AG08395 (cell line): Measurements from ENCODE around the gene STAM2.
"Not testable (repeated sequence)": the region's sequence is repeated elsewhere in the genome, so short reads cannot be mapped to it uniquely, and the experiment has no call there.

Experiments
- DNase-seq: peaks from one replicate; pipeline ENCODE4 v3.0.0; 2012; ENCODE audit warnings: mixed read lengths, low spot score

The STAM2 gene

GRCh38 chr2:152175368-152176112 is at the start of gene STAM2:
STAM2 (minus strand) TSS chr2:152175763; CDS start chr2:152175642, 121 bp downstream.
- DNase-seq = peak; percentile 96

DNA sequence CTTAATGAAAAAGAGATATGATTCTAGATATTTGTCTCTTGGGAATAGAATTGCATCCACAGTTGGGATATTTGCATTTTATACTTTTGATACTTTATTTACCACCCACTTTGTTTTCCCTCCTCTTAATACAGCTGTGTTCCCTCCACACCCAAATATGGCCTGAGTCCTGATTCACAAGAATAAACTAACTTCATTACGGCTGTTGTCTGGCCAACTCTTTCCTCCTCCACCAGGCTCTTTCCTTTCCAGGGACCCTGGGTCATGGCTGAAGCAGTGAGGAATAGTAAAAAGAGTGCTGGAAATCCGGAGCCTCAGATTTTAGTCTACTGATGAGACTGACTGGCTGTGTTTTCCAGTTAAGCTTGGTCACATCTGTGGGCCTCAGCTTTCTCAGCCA is 48.4 kb upstream of the STAM2 start:
- DNase-seq = no peak

DNA sequence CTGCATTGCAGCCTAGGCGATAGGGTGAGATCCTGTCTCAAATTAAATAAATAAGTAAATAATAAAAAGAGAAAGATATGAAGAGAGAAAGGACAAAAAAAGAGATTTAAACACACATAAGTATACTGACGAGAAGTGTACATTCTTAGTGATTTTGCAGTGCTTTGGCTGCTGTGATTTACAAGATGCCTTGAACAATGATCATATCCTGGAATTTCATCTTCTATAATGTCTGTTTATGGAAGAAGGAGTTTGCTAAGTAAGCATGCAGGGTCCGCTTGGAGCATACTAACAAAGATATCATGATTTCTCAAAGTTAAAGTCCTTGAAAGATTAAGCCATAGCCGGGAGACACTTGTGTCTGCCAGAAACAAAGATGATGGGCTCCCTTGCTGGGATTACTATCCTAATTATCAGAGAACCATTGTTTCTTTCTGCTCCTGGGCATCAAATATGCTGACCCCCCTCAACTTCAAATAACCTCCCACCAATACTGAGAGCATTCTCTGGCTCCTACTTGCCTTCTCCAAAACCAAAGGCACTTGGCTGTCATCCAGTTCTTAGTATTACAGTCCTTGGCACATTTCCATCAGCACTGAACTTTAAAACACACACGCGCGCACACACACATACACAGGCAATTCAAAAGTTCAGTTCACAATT is 47.5 kb upstream of the STAM2 start:
- peak; percentile 27 for DNase-seq

DNA sequence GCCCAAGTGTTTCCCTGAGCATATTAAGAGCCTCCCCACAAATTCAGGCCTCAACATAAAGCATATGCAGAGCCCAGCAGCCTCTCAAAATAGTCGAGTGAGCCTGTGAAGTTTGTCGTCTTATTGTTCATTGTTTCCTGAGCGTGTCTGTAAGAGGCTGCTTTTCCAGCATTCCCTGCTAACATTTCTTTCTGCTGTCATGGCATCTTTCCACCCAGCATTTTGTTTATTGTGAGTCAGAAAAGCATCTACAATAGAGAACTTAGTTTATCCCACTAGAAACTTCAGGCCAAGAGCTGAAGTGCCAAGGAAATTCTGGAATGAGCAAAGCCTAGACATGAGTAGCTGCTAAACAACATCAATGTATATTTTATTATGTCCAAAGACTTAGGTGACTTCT is 46.3 kb upstream of the STAM2 start:
- peak; percentile 72 for DNase-seq

GRCh38 chr2:152219077-152219828 is 43.7 kb upstream of the STAM2 start:
- no peak for DNase-seq

GRCh38 chr2:152201466-152201830 is 25.9 kb upstream of the STAM2 start:
- DNase-seq = no peak

- peak; percentile 95 for DNase-seq
These were observed 25.3 kb upstream of the STAM2 start for GRCh38 chr2:152200565-152201465.

- no peak for DNase-seq
These were observed 24.5 kb upstream of the STAM2 start for GRCh38 chr2:152200101-152200500.

GRCh38 chr2:152198499-152198898 is 22.9 kb upstream of the STAM2 start:
- no peak for DNase-seq

DNA sequence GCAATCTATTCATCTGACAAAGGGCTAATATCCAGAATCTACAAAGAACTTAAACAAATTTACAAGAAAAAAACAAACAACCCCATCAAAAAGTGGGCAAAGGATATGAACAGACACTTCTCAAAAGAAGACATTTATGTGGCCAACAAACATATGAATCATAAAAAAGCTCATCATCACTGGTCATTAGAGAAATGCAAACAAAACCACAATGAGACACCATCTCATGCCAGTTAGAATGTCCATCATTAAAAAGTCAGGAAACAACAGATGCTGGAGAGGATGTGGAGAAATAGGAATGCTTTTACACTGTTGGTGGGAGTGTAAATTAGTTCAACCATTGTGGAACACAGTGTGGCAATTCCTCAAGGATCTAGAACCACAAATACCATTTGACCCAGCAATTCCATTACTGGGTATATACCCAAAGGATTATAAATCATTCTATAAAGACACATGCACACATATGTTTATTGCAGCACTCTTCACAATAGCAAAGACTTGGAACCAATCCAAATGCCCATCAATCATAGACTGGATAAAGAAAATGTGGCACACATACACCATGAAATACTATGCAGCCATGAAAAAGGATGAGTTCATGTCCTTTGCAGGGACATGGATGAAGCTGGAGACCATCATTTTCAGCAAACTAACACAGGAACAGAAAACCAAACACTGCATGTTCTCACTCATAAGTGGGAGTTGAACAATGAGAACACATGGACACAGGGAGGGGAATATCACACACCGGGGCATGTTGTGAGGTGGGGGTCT is 22.1 kb upstream of the STAM2 start:
- DNase-seq = not testable (repeated sequence)

- DNase-seq = peak; percentile 72
These were observed 14.3 kb upstream of the STAM2 start for GRCh38 chr2:152189622-152190495.

DNA sequence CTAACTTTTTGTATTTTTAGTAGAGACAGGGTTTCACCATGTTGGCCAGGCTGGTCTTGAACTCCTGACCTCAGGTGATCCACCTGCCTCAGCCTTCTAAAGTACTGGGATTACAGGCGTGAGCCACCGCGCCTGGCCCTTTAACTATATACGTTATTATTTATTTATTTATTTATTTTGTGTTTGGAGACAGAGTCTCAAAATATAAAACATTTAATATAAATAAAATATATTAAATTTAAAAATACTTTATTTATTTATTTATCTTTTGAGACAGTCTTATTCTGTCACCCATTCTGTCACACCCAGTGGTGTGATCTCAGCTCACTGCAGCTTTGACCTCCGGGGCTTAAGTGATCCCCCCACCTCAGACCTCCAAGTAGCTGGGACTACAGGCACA is 11.2 kb upstream of the STAM2 start:
- DNase-seq = not testable (repeated sequence)

DNA sequence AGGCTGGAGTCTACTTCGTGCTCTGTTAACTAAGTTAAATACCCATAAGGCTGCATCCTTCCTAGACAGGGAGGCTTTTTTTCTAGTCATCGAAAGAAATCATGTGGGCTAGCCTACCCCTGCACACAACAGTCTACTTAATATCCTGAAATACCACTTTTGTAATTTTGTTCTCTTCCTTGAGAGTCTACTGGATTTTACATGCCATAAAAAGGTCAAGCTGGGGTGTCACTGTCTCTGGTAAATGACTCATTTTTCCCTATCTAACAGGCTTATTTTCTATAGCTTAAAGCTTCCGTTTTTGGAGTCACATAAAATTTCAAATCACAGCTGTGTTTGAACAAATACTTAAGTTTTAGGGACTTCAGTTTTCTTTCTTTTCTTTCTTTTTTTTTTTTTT is 10.7 kb upstream of the STAM2 start:
- no peak for DNase-seq

DNA sequence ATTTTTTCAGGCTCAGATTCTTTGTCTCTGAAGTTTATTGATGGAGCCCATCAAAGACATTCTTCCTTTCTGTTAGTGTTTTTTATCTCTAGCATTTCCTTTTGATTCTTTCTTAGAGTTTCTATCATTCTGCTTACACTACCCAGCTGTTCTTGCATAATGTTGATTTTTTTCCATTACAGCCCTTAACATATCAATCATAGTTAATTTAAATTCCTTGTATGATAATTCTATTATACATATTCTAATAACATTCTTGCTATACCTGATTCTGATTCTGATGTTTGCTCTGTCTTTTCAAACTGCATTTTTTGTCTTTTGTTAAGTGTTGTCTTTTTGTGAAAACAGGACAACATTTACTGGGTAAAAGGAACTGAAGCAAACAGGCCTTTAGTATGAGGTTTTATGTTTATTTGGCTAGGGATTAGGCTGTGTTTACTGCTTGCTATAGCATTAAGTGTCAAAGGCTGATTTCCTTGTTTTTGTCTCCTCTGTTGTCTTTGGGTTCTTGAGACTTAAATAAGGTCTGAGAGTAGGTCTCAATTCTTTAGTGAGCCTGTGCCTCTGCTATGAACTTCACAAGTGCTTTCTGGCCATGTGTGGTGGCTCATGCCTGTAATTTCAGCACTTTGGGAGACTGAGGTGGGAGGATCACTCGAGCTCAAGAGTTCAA is 8.0 kb upstream of the STAM2 start:
- no peak for DNase-seq

DNA sequence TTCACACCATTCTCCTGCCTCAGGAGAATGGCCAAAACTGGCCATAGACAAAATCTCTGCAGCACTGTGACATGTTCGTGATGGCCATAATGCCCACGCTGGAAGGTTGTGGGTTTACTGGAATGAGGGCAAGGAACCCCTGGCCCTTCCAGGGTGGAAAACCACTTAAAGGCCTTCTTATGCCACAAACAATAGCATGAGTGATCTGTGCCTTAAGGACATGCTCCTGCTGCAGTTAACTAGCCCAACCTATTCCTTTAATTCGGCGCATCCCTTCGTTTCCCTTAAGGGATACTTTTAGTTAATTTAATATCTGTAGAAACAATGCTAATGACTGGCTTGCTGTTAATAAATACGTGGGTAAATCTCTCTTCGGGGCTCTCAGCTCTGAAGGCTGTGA is 2.1 kb upstream of the STAM2 start:
- not testable (repeated sequence) for DNase-seq

GRCh38 chr2:152176113-152176714 is 651 bp upstream of the STAM2 start:
- peak; percentile 29 for DNase-seq

DNA sequence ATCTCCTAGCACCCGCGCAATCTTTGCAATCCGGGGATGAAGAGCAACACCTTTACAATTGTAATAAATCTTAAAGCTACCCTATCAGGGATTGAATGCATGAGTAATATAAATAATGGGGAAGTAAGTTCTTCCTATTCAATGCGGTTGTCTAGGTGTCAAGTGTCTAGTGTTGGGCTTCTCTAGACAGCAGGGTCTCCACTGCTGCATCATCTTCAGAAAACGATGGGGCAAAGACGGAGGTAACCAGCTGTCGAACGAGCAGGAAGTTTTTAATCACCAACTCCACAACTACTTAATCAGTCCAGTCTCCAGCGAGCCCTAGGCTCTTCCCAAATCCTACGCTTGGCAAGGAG is 573 bp downstream of the STAM2 start:
- no peak for DNase-seq

GRCh38 chr2:152174574-152174973 is 989 bp downstream of the STAM2 start:
- DNase-seq = no peak

DNA sequence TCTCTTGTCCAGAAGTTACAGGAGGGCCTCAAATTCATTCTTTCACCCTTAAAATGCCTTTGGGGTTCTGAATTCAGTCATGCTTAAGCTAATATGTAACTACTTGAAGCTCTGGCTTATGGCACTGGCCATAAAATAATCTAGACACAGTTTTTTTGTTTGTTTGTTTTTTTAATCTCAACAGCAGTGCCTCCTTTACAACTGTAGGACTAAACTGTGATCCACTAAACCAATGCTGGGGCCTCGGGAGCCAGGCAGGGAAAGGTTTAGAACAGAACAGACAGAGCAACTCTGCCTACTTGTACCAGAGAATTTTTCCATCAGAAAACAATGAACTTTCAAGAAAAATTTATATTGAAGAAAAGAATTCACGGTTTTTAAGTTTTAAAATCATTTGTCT is 1.7 kb downstream of the STAM2 start:
- DNase-seq = no peak
